ENCODE data around the gene CBLIF.
"Not testable (repeated sequence)": the region's sequence is repeated elsewhere in the genome, so short reads cannot be mapped to it uniquely, and the experiment has no call there.

The CBLIF gene

GRCh38 chr11:59845399-59845798 is at the start of gene CBLIF:
TSS of gene CBLIF (minus strand) at chr11:59845499. CDS start at chr11:59845453, 46 bp downstream.
- H3K4me3 ChIP-seq (ENCODE audit: low read depth, low read length) = no peak within 1 kb of the TSS
- DNase-seq (ENCODE audit: low read depth) = no peak
- TF ChIP-seq, protein P1, sequence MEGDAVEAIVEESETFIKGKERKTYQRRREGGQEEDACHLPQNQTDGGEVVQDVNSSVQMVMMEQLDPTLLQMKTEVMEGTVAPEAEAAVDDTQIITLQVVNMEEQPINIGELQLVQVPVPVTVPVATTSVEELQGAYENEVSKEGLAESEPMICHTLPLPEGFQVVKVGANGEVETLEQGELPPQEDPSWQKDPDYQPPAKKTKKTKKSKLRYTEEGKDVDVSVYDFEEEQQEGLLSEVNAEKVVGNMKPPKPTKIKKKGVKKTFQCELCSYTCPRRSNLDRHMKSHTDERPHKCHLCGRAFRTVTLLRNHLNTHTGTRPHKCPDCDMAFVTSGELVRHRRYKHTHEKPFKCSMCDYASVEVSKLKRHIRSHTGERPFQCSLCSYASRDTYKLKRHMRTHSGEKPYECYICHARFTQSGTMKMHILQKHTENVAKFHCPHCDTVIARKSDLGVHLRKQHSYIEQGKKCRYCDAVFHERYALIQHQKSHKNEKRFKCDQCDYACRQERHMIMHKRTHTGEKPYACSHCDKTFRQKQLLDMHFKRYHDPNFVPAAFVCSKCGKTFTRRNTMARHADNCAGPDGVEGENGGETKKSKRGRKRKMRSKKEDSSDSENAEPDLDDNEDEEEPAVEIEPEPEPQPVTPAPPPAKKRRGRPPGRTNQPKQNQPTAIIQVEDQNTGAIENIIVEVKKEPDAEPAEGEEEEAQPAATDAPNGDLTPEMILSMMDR (IDR thresholded peaks at IDR 0.05; ENCODE audit: low read depth, low read length, missing control alignments) = no peak
- in situ Hi-C loops (cut with HindIII; ENCODE audit: low sequenced_read_pairs) = no loop called here

DNA sequence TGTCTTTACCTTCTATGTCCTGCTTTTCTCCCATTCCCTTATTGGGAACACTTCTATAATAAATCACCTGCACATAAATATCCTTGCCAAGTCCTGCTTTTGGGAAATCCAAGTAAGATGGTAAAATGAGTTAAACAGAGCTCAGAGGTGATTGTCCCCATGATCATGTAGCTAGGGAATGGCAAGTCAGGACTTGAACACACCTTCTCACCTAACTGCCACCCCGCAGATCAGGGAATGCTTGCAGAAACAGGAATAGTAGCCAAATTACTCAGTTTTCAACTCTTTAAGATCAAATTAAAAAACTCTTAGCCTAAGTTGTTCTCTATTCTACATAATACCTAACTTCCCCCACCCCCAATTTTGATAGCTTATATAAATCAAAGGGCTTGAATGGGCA is 49.3 kb upstream of the CBLIF start:
- in situ Hi-C loops (cut with HindIII; ENCODE audit: low sequenced_read_pairs) = no loop called here
- DNase-seq (ENCODE audit: low read depth) = no peak
- TF ChIP-seq, protein P1 (IDR thresholded peaks at IDR 0.05; ENCODE audit: low read depth, low read length, missing control alignments) = no peak
- no peak overlapping the region for H3K4me3 ChIP-seq (ENCODE audit: low read depth, low read length)

DNA sequence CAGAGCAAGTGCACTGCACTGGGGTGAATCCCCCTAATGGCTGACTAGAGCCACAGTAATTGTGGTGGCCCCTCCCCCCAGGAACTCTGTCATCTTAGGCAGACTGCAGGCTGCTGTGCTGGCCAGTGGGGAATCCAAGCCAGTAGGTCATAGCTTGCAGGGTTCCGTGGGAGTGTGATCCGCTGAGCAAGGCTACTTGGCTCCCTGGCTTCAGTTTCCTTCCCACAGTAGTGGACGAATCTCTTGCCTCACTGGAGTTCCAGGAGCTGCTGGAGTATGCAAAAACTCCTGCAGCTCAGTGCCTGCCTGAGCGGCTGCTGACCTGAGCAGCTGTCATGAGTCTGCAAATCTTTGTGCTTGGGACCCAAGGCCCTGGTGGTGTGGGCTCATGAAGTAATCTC is 46.5 kb upstream of the CBLIF start:
- TF ChIP-seq, protein P1 (IDR thresholded peaks at IDR 0.05; ENCODE audit: low read depth, low read length, missing control alignments) = no peak
- in situ Hi-C loops (cut with HindIII; ENCODE audit: low sequenced_read_pairs) = no loop called here
- H3K4me3 ChIP-seq (ENCODE audit: low read depth, low read length) = no peak overlapping the region
- DNase-seq (ENCODE audit: low read depth) = no peak

GRCh38 chr11:59887156-59887555 is 41.9 kb upstream of the CBLIF start:
- H3K4me3 ChIP-seq (ENCODE audit: low read depth, low read length); DNase-seq (ENCODE audit: low read depth); in situ Hi-C loops (cut with HindIII; ENCODE audit: low sequenced_read_pairs): not testable (repeated sequence)

DNA sequence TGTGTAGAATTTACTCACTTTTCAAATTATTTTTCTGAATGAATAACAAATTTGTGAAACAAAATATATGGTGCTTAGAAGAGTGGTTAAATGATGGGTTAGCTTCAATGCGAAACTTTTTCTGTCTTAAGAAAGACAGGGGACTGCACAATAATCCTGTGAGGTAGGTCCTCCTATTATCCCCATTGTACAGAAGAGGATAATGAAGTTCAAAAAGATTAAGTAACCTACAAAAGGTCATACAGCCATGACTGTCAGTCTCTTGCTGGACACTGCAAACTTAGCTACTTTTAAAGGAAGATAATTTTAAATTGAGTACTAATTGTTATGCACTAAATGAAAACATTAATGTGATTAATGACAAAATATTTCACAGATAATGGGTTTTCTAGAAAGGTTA is 38.3 kb upstream of the CBLIF start:
- TF ChIP-seq, protein P1 (IDR thresholded peaks at IDR 0.05; ENCODE audit: low read depth, low read length, missing control alignments) = no peak
- in situ Hi-C loops (cut with HindIII; ENCODE audit: low sequenced_read_pairs) = no loop called here
- no peak overlapping the region for H3K4me3 ChIP-seq (ENCODE audit: low read depth, low read length)
- no peak for DNase-seq (ENCODE audit: low read depth)

- DNase-seq (ENCODE audit: low read depth) = no peak
- in situ Hi-C loops (cut with HindIII; ENCODE audit: low sequenced_read_pairs) = no loop called here
- TF ChIP-seq, protein P1 (IDR thresholded peaks at IDR 0.05; ENCODE audit: low read depth, low read length, missing control alignments) = no peak
- no peak overlapping the region for H3K4me3 ChIP-seq (ENCODE audit: low read depth, low read length)
These were observed 34.3 kb upstream of the CBLIF start for GRCh38 chr11:59879567-59879966.

GRCh38 chr11:59878575-59878974 is 33.3 kb upstream of the CBLIF start, which contains the start of gene OOSP3:
TSS of gene OOSP3 (plus strand) at chr11:59878782. CDS start at chr11:59878809, 27 bp downstream.
- TF ChIP-seq, protein P1 (IDR thresholded peaks at IDR 0.05; ENCODE audit: low read depth, low read length, missing control alignments) = no peak
- in situ Hi-C loops (cut with HindIII; ENCODE audit: low sequenced_read_pairs) = no loop called here
- no peak within 1 kb of the TSS for H3K4me3 ChIP-seq (ENCODE audit: low read depth, low read length)
- DNase-seq (ENCODE audit: low read depth) = no peak

Data from astrocyte of the cerebellum (primary cell).